HCT116 (cell line): ENCODE measurements around the gene RTL9.

Experiments
- CEBPB ChIP-seq: IDR thresholded peaks from 2 replicates; pipeline ENCODE4 v1.6.1; 2012; ENCODE audit warnings: low read depth
- EGR1 ChIP-seq: IDR thresholded peaks from 2 replicates; pipeline ENCODE4 v1.6.1; 2012; ENCODE audit warnings: low read depth
- EZH2 ChIP-seq: fragments of 200-600 bp; sonication (generic); IDR thresholded peaks from 2 replicates; pipeline ENCODE4 v1.6.1; 2017; ENCODE audit warnings: antibody characterized with exemption, mixed run types
- MAX ChIP-seq: IDR thresholded peaks from 2 replicates; pipeline ENCODE4 v1.6.1; 2012
- POLR2A ChIP-seq: IDR thresholded peaks from 2 replicates; pipeline ENCODE4 v1.7.0; 2011; ENCODE audit warnings: borderline replicate concordance; ENCODE audit not compliant: insufficient read depth, insufficient read length; ENCODE audit errors: extremely low read depth
- POLR2AphosphoS5 ChIP-seq: IDR thresholded peaks from 2 replicates; pipeline ENCODE4 v1.6.1; 2011; ENCODE audit warnings: mild to moderate bottlenecking, low read depth, low read length, moderate library complexity
- RAD21 ChIP-seq: IDR thresholded peaks from 2 replicates; pipeline ENCODE4 v1.6.1; 2012; ENCODE audit warnings: low read depth, mild to moderate bottlenecking
- REST ChIP-seq: IDR thresholded peaks from 2 replicates; pipeline ENCODE4 v1.6.1; 2012; ENCODE audit warnings: low read depth
- SIN3A ChIP-seq: IDR thresholded peaks from 2 replicates; pipeline ENCODE4 v1.6.1; 2012; ENCODE audit warnings: low read depth
- SP1 ChIP-seq: IDR thresholded peaks from 2 replicates; pipeline ENCODE4 v1.6.1; 2012; ENCODE audit warnings: low read depth
- TCF7L2 ChIP-seq: IDR thresholded peaks from 2 replicates; pipeline ENCODE4 v1.7.0; 2011; ENCODE audit warnings: borderline replicate concordance, inconsistent platforms; ENCODE audit not compliant: insufficient read depth, insufficient read length; ENCODE audit errors: extremely low read depth
- YY1 ChIP-seq: IDR thresholded peaks from 2 replicates; pipeline ENCODE4 v1.6.1; 2011; ENCODE audit warnings: low read length, low read depth, moderate library complexity, mild to moderate bottlenecking; ENCODE audit not compliant: insufficient replicate concordance; ENCODE audit errors: extremely low read depth
- TF ChIP-seq, protein P1 (sequence below), 3 experiments: fragments of 200-600 bp in 1 of 3; sonication (generic) in 1 of 3; IDR thresholded peaks in 2 of 3; conservative IDR thresholded peaks in 1 of 3; 2 replicates each; pipeline ENCODE4 v1.5.1; 2012 to 2017; ENCODE audit warnings: low read depth in 2 of 3, low read length in 2 of 3, antibody characterized with exemption in 1 of 3, borderline replicate concordance in 1 of 3, control low read depth in 1 of 3, mild to moderate bottlenecking in 1 of 3, mixed read lengths in 1 of 3, mixed run types in 1 of 3, moderate library complexity in 1 of 3; ENCODE audit not compliant: insufficient read depth in 1 of 3
- TF ChIP-seq, protein P2 (sequence below): IDR thresholded peaks from 2 replicates; pipeline ENCODE4 v1.6.1; 2012

GRCh38 chrX:110399497-110399896, 40.8 kb downstream of the RTL9 start:
- TF ChIP-seq, protein P1, sequence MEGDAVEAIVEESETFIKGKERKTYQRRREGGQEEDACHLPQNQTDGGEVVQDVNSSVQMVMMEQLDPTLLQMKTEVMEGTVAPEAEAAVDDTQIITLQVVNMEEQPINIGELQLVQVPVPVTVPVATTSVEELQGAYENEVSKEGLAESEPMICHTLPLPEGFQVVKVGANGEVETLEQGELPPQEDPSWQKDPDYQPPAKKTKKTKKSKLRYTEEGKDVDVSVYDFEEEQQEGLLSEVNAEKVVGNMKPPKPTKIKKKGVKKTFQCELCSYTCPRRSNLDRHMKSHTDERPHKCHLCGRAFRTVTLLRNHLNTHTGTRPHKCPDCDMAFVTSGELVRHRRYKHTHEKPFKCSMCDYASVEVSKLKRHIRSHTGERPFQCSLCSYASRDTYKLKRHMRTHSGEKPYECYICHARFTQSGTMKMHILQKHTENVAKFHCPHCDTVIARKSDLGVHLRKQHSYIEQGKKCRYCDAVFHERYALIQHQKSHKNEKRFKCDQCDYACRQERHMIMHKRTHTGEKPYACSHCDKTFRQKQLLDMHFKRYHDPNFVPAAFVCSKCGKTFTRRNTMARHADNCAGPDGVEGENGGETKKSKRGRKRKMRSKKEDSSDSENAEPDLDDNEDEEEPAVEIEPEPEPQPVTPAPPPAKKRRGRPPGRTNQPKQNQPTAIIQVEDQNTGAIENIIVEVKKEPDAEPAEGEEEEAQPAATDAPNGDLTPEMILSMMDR (IDR thresholded peaks at IDR 0.05 in 2 of 3, conservative IDR thresholded peaks at IDR 0.05 in 1 of 3; ENCODE audit: borderline replicate concordance in 1 of 3, insufficient read depth in 1 of 3, low read depth in 2 of 3, low read length in 2 of 3), result no peak
- no peak for TF ChIP-seq POLR2A
- TF ChIP-seq, protein P2, sequence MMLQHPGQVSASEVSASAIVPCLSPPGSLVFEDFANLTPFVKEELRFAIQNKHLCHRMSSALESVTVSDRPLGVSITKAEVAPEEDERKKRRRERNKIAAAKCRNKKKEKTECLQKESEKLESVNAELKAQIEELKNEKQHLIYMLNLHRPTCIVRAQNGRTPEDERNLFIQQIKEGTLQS, result no peak
- no peak for TF ChIP-seq POLR2AphosphoS5
- no peak for TF ChIP-seq SP1
- TF ChIP-seq TCF7L2, result no peak
- no peak for TF ChIP-seq CEBPB
- no peak for TF ChIP-seq MAX
- TF ChIP-seq YY1, result no peak
- TF ChIP-seq REST, result no peak
- no peak for TF ChIP-seq SIN3A
- no peak for TF ChIP-seq EZH2
- TF ChIP-seq RAD21, result no peak
- TF ChIP-seq EGR1, result no peak
